ENCODE results near the gene CORIN. TPM values are rescaled to one million over a fixed set of nuclear protein-coding genes. Genes with fewer than 3 reads are reported as not detected.

CORIN gene
- polyA plus RNA-seq, 1 donor (not counting 4 experiments of a cell fraction or from before 2014, with no cell fraction given): 0.14 TPM

DNA sequence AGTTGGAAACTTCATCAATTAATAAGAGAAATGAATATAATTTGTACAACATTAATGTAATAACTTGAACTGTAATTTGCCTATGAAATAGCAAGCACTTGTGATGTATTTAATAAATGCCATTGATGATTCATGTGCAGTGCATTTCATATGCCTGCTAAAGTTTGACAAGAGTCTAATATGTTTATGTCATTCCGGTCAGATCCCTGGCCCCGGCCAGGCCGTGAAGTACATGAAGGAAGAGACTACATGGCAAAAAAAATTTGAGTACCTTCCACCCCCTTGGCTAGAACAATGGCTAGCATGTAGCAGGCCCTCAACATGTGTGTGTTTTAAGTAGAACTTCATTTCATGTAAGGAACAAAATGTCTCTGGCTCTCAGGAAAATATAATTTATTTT is 191.5 kb downstream of the CORIN start:
- Histone ChIP-seq H3K27me3 (ENCODE audit: control insufficient read depth, extremely low read depth, insufficient read depth, low read length) (no peaks in the 10 kb centered on the region), H3K79me2 (ENCODE audit: control insufficient read depth, insufficient read depth, low read length) (no peaks in the 10 kb centered on the region), H2AFZ (ENCODE audit: control insufficient read depth, low read length) (no peak overlapping the region), H4K20me1 (ENCODE audit: control insufficient read depth, extremely low read depth, insufficient read depth, low read length) (no peaks in the 10 kb centered on the region), H3K36me3 (ENCODE audit: control insufficient read depth in 2 of 2, extremely low read depth in 1 of 2, insufficient read depth in 2 of 2, low read length in 2 of 2) (no peaks in the 10 kb centered on the region), H3K9me3 (ENCODE audit: control insufficient read depth, low read depth, low read length) (no peaks in the 10 kb centered on the region), H3K27ac (ENCODE audit: control insufficient read depth, insufficient read depth, low read length) (no peak overlapping the region), H3K9ac (ENCODE audit: control insufficient read depth, extremely low read depth, insufficient read depth, low read length) (no peak overlapping the region), H3K4me1 (ENCODE audit: control insufficient read depth, extremely low read depth, insufficient read depth, low read length) (no peaks in the 10 kb centered on the region), H3K9me1 (ENCODE audit: control insufficient read depth, extremely low read depth, insufficient read depth, low read length) (no peaks in the 10 kb centered on the region), H3K4me2 (ENCODE audit: control insufficient read depth, extremely low read depth, insufficient read depth, low read depth, low read length) (no peak overlapping the region), H3K4me3 (ENCODE audit: control insufficient read depth in 2 of 3, extremely low read depth in 1 of 3, insufficient read depth in 2 of 3, low read depth in 1 of 3, low read length in 3 of 3) (no peak overlapping the region)
- no peak for TF ChIP-seq CTCF (optimal IDR thresholded peaks at IDR 0.05 in 1 of 3, IDR thresholded peaks at IDR 0.05 in 1 of 3, conservative IDR thresholded peaks at IDR 0.05 in 1 of 3; ENCODE audit: extremely low read depth in 1 of 3, insufficient read depth in 2 of 3, low read length in 3 of 3)
- DNase-seq (ENCODE audit: low read depth, low spot score) (no peak), FAIRE-seq (no peak)
- dilution Hi-C loops (cut with MboI; ENCODE audit: extremely low pct_ligation_motif_present, low sequenced_read_pairs): no loop called here

DNA sequence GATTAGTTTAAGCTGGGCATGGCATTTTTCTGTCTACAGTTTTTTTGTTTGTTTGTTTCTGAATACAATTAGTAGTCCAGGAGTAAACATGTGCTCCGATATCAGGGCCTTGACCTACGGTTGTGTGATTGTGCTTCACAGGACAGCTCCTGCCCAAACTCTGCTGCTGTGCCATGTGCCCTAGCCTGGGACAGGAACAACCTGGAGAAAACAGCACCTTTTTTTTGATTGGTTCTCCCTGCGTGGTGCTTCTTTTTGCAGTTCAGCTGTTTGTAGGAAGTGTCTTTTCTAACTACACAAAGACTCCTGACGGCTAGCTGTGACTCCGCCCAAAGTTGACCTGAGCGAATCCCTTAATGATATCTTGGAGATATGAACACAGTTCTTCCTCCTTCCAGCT is 194.0 kb downstream of the CORIN start:
- Histone ChIP-seq H2AFZ (ENCODE audit: control insufficient read depth, low read length) (no peak overlapping the region), H3K4me3 (ENCODE audit: control insufficient read depth in 2 of 3, extremely low read depth in 1 of 3, insufficient read depth in 2 of 3, low read depth in 1 of 3, low read length in 3 of 3) (no peak overlapping the region), H3K27ac (ENCODE audit: control insufficient read depth, insufficient read depth, low read length) (no peak overlapping the region), H3K9ac (ENCODE audit: control insufficient read depth, extremely low read depth, insufficient read depth, low read length) (no peak overlapping the region), H3K9me3 (ENCODE audit: control insufficient read depth, low read depth, low read length) (no peaks in the 10 kb centered on the region), H3K9me1 (ENCODE audit: control insufficient read depth, extremely low read depth, insufficient read depth, low read length) (no peaks in the 10 kb centered on the region), H3K36me3 (ENCODE audit: control insufficient read depth in 2 of 2, extremely low read depth in 1 of 2, insufficient read depth in 2 of 2, low read length in 2 of 2) (no peaks in the 10 kb centered on the region), H4K20me1 (ENCODE audit: control insufficient read depth, extremely low read depth, insufficient read depth, low read length) (no peaks in the 10 kb centered on the region), H3K27me3 (ENCODE audit: control insufficient read depth, extremely low read depth, insufficient read depth, low read length) (no peaks in the 10 kb centered on the region), H3K4me2 (ENCODE audit: control insufficient read depth, extremely low read depth, insufficient read depth, low read depth, low read length) (no peak overlapping the region), H3K4me1 (ENCODE audit: control insufficient read depth, extremely low read depth, insufficient read depth, low read length) (no peaks in the 10 kb centered on the region), H3K79me2 (ENCODE audit: control insufficient read depth, insufficient read depth, low read length) (no peaks in the 10 kb centered on the region)
- FAIRE-seq: no peak
- no peak for TF ChIP-seq EZH2 (IDR thresholded peaks at IDR 0.05; ENCODE audit: low read length)
- no peak for DNase-seq (ENCODE audit: low read depth, low spot score)
- dilution Hi-C loops (cut with MboI; ENCODE audit: extremely low pct_ligation_motif_present, low sequenced_read_pairs): no loop called here

GRCh38 chr4:47642985-47643760 is 194.7 kb downstream of the CORIN start:
- dilution Hi-C loops (cut with MboI; ENCODE audit: extremely low pct_ligation_motif_present, low sequenced_read_pairs): no loop called here
- Histone ChIP-seq H3K4me3 (ENCODE audit: control insufficient read depth in 2 of 3, extremely low read depth in 1 of 3, insufficient read depth in 2 of 3, low read depth in 1 of 3, low read length in 3 of 3) (no peak overlapping the region), H3K27me3 (ENCODE audit: control insufficient read depth, extremely low read depth, insufficient read depth, low read length) (no peaks in the 10 kb centered on the region), H3K9me1 (ENCODE audit: control insufficient read depth, extremely low read depth, insufficient read depth, low read length) (no peaks in the 10 kb centered on the region), H3K36me3 (ENCODE audit: control insufficient read depth in 2 of 2, extremely low read depth in 1 of 2, insufficient read depth in 2 of 2, low read length in 2 of 2) (no peaks in the 10 kb centered on the region), H2AFZ (ENCODE audit: control insufficient read depth, low read length) (no peak overlapping the region), H3K27ac (ENCODE audit: control insufficient read depth, insufficient read depth, low read length) (no peak overlapping the region), H3K4me2 (ENCODE audit: control insufficient read depth, extremely low read depth, insufficient read depth, low read depth, low read length) (no peak overlapping the region), H3K9ac (ENCODE audit: control insufficient read depth, extremely low read depth, insufficient read depth, low read length) (no peak overlapping the region), H3K79me2 (ENCODE audit: control insufficient read depth, insufficient read depth, low read length) (no peaks in the 10 kb centered on the region), H3K4me1 (ENCODE audit: control insufficient read depth, extremely low read depth, insufficient read depth, low read length) (no peaks in the 10 kb centered on the region), H3K9me3 (ENCODE audit: control insufficient read depth, low read depth, low read length) (no peaks in the 10 kb centered on the region), H4K20me1 (ENCODE audit: control insufficient read depth, extremely low read depth, insufficient read depth, low read length) (no peaks in the 10 kb centered on the region)
- DNase-seq (ENCODE audit: low read depth, low spot score) (no peak), FAIRE-seq (no peak)
- no peak for TF ChIP-seq EZH2 (IDR thresholded peaks at IDR 0.05; ENCODE audit: low read length)
- no peak for TF ChIP-seq CTCF (optimal IDR thresholded peaks at IDR 0.05 in 1 of 3, IDR thresholded peaks at IDR 0.05 in 1 of 3, conservative IDR thresholded peaks at IDR 0.05 in 1 of 3; ENCODE audit: extremely low read depth in 1 of 3, insufficient read depth in 2 of 3, low read length in 3 of 3)

Data from keratinocyte (primary cell).